Neural cell (in vitro differentiated cells): ENCODE data around the gene C1orf105.

Source experiments
- POLR2AphosphoS5 ChIP-seq: IDR thresholded peaks from 2 replicates; pipeline ENCODE4 v1.6.1; 2012
- REST ChIP-seq: IDR thresholded peaks from 2 replicates; pipeline ENCODE4 v1.6.1; 2012; ENCODE audit warnings: borderline replicate concordance
- TF ChIP-seq, protein P1 (sequence below): fragments of 450-650 bp; IDR thresholded peaks from 2 replicates; pipeline ENCODE4 v1.5.1; 2014; ENCODE audit warnings: antibody characterized with exemption, mild to moderate bottlenecking, moderate library complexity; ENCODE audit not compliant: poor library complexity, severe bottlenecking

GRCh38 chr1:172420385-172420784 lies at the start of gene C1orf105:
- TF ChIP-seq, protein P1, sequence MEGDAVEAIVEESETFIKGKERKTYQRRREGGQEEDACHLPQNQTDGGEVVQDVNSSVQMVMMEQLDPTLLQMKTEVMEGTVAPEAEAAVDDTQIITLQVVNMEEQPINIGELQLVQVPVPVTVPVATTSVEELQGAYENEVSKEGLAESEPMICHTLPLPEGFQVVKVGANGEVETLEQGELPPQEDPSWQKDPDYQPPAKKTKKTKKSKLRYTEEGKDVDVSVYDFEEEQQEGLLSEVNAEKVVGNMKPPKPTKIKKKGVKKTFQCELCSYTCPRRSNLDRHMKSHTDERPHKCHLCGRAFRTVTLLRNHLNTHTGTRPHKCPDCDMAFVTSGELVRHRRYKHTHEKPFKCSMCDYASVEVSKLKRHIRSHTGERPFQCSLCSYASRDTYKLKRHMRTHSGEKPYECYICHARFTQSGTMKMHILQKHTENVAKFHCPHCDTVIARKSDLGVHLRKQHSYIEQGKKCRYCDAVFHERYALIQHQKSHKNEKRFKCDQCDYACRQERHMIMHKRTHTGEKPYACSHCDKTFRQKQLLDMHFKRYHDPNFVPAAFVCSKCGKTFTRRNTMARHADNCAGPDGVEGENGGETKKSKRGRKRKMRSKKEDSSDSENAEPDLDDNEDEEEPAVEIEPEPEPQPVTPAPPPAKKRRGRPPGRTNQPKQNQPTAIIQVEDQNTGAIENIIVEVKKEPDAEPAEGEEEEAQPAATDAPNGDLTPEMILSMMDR, result no peak
- TF ChIP-seq REST (no peak), POLR2AphosphoS5 (no peak)
